ENCODE results near the gene KHDC4.

KHDC4 gene

GRCh38 chr1:155940482-155940992, 6.3 kb upstream of the KHDC4 start:
- DNase-seq: no peak

GRCh38 chr1:155938220-155938627, 4.0 kb upstream of the KHDC4 start:
- DNase-seq: no peak

GRCh38 chr1:155934936-155935590, 850 bp upstream of the KHDC4 start:
- no peak for DNase-seq

- DNase-seq: no peak
Measured at GRCh38 chr1:155933591-155934096, 569 bp downstream of the KHDC4 start.

GRCh38 chr1:155932487-155932886, 1.7 kb downstream of the KHDC4 start:
- no peak for DNase-seq

GRCh38 chr1:155932081-155932480, 2.1 kb downstream of the KHDC4 start:
- no peak for DNase-seq

GRCh38 chr1:155931332-155932038, 2.7 kb downstream of the KHDC4 start:
- DNase-seq: peak; percentile 11

- peak; percentile 12 for DNase-seq
Measured at GRCh38 chr1:155930725-155931124, 3.5 kb downstream of the KHDC4 start.

GRCh38 chr1:155929057-155929456, 5.2 kb downstream of the KHDC4 start:
- no peak for DNase-seq

- DNase-seq: peak; percentile 3
Measured at GRCh38 chr1:155925506-155925905, 8.7 kb downstream of the KHDC4 start.

GRCh38 chr1:155920717-155921116, 13.5 kb downstream of the KHDC4 start:
- DNase-seq: no peak

GRCh38 chr1:155919801-155920200, 14.4 kb downstream of the KHDC4 start:
- DNase-seq: no peak

GRCh38 chr1:155918660-155919059, 15.6 kb downstream of the KHDC4 start:
- no peak for DNase-seq

GRCh38 chr1:155913969-155914757, 20.1 kb downstream of the KHDC4 start:
- DNase-seq: no peak

- no peak for DNase-seq
Measured at GRCh38 chr1:155912056-155912536, 22.1 kb downstream of the KHDC4 start.

GRCh38 chr1:155911156-155912055, 22.8 kb downstream of the KHDC4 start, which contains the start of gene RIT1:
Gene RIT1 (minus strand): TSS chr1:155911349. CDS start chr1:155910761, 588 bp downstream.
- peak; percentile 87 for DNase-seq

- DNase-seq: peak; percentile 34
Measured at GRCh38 chr1:155910621-155911121, 23.5 kb downstream of the KHDC4 start.

GRCh38 chr1:155909894-155910293, 24.3 kb downstream of the KHDC4 start:
- no peak for DNase-seq

GRCh38 chr1:155904261-155904660, 30.0 kb downstream of the KHDC4 start:
- DNase-seq: no peak

- no peak for DNase-seq
Measured at GRCh38 chr1:155900161-155900560, 34.1 kb downstream of the KHDC4 start.

GRCh38 chr1:155899683-155900082, 34.5 kb downstream of the KHDC4 start:
- DNase-seq: no peak

GRCh38 chr1:155898888-155899287, 35.3 kb downstream of the KHDC4 start:
- no peak for DNase-seq
